Mucosa of gallbladder (tissue), 1 donor: ENCODE results near the gene GALNT14. TPM values are rescaled to one million over a fixed set of nuclear protein-coding genes. Genes with fewer than 3 reads are reported as not detected.
"Not testable (repeated sequence)": the region's sequence is repeated elsewhere in the genome, so short reads cannot be mapped to it uniquely, and the experiment has no call there.

ENCODE experiments used
- DNase-seq: peaks from one replicate; pipeline ENCODE4 v3.0.0-alpha.2; 2020; ENCODE audit warnings: low spot score
- total RNA-seq: library from RNA; stranded (reverse); gene quantifications from one replicate; pipeline ENCODE4 v1.2.1, GENCODE V29; 2021
- donor health status: DM: no; HTN: no; CAD: no.

Gene GALNT14, protein sequence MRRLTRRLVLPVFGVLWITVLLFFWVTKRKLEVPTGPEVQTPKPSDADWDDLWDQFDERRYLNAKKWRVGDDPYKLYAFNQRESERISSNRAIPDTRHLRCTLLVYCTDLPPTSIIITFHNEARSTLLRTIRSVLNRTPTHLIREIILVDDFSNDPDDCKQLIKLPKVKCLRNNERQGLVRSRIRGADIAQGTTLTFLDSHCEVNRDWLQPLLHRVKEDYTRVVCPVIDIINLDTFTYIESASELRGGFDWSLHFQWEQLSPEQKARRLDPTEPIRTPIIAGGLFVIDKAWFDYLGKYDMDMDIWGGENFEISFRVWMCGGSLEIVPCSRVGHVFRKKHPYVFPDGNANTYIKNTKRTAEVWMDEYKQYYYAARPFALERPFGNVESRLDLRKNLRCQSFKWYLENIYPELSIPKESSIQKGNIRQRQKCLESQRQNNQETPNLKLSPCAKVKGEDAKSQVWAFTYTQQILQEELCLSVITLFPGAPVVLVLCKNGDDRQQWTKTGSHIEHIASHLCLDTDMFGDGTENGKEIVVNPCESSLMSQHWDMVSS
- 7.6 TPM for total RNA-seq

DNA sequence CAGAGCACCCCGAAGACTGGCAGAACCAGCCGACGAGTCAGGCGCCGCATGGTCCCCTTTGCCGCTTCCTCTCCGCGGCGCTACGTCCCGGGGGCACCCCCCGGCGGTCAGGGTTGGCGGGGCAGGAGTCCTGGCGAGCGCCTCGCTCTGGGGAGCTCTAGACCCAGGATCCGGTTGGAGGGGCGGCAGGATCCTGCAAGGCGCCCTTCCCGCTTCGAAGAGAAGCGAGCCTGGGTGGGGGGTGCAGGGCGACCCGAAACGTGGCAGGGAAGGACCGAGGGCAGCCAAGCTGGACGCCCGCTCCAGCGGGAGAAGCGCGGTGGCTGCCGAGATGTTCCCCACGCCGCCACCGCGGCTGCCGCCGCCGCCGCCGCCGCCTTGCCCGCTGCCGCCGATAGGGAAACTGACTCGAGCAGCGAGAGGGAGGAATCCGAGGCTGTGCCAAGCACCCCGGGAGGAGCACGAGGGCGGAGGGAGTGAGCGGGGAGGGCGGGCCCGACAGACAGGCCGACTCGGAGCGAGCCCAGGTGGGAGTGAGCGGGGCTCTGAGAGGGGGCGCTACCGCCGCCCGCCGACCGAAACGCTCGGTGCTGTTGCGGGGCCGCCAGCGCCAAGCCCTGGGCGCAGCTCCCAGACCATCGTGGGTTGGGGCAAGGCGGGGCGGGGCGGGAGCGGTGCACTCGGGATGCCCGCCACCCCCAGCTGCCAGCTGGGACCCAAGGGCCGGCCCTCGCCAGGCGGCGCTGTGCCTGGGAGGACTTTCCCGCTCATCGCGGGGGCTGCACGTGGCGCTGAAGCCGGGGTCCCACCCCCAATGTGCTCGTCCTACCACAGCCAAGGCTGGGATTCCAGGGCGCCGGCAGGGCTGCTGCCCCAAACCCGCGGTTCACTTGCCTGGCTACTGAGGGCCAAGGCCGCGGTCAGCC, at the start of gene GALNT14:
GALNT14 (minus strand) TSS at position 404 of the 926 bp plus-strand sequence; CDS start at position 50, 354 bp downstream.
- peak; percentile 39 for DNase-seq

DNA sequence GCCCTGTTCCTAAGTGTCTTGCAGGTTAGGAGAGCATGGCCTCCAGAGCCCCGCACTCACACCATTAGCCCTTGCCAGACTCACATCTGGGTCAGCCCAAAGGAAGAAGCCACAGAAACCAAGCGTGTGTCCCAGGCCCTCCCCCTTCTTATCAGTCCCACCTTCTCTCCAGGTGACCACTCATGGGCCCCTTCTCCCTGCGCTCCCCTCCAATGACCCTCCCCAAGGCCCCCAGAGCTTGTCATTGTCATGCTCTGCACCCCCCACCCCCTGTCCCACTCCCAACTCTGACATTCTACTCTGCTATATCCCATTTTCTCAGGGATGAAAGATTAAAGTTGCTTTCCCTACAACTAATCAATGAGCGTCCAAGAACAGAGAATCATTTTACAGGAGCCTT, 48.9 kb upstream of the GALNT14 start:
- no peak for DNase-seq

DNA sequence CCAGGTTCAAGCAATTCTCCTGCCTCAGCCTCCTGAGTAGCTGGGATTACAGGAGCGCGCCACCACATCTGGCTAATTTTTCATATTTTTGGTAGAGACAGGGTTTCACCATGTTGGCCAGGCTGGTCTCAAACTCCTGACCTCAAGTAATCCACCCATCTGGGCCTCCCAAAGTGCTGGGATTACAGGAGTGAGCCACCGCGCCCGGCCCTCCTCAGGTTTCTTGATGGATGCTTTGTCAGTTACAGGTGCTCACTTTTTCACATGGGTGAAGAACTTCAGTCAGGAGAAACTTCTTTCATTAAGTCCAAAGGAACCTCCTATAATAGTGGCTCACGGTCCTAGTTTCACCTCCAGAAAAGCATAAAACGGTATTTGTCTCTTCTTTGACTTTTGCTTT, 45.7 kb upstream of the GALNT14 start:
- not testable (repeated sequence) for DNase-seq

DNA sequence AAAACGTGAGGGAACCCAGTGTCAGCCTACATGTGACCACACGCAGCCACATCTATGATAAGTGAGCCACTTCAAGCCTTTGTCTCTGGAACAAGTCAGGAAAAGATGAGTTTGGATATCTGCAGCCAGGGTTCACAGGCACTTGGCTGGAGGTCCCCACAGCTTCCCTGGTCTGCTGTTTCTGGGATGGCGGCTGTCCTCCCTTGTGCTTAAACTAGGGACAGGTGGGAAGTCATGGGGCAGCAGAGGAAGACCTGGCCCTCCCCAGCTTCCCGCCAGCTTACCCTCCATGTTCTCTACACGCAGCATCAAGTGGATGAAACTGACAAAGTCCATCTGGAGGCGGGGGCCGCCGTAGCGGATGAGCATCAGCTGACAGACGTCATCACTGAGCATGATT, 38.5 kb upstream of the GALNT14 start:
- DNase-seq = no peak

DNA sequence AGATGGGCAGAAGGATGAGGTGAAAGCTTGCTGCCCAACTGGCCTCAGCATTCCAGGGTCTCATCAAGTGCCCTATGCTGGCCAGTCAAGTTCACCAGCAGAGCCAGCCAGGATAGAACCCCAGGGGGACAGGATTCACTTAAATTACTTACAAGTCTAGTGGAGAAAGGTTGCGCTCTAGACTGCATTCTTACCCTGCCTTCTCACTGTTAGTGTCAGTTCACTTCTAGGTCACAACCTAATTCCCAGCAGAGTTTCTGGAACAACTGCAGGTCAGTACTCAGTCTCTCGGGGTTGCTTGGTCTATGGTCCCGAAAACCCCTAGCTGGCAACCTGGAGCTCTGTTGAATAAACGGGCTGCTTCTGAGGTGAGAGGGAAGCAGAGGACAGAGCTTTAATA, 32.9 kb upstream of the GALNT14 start:
- no peak for DNase-seq

DNA sequence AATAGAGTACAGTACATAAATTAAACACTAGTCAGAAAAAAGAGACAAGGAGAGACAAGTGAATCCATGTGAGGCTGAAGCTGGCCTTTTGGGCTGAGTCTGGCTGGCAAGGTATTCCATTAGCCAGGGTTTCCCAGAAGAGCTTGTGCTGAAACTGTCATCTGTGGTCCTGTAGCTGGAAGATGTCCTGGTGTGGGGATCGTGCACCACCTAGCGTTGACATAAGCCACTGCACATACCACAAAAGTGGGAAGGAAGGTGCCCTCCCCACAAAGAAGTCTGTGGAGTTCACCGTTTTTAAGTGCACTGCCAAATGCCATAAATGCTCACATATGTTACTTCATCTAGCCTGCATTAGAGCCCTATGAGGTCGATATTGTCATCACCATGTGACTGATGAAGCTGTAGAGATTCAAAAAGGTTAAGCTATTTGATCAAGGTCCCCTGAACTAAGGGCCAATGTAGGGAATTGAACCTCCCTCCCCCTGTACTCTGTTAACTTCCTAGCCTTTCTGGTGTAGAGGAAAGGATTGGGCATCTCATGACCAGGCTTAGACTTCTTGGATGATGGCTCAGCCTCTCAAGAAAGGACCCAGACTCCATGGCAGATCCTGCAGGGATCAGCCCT, 31.9 kb upstream of the GALNT14 start:
- peak; percentile 60 for DNase-seq

DNA sequence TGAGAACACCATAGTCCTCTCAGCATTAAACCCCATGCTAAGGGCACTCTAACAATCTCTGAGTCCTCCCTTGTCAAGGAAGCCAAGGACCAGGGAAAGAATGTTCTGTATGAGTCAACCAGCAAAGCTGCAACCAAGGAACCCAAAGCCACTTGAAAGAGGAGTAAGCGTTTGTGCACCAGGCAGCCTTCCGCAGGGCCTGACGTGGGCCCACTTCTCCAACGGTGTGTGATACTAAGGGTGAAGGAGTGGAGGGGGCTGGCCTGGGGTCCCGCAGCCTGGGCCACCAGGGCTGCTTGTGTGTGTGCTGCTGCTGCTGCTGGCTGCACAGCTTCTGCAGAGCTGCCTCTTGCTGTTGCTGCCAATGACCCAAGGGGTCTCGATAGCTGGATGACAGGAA, 30.1 kb upstream of the GALNT14 start:
- no peak for DNase-seq

DNA sequence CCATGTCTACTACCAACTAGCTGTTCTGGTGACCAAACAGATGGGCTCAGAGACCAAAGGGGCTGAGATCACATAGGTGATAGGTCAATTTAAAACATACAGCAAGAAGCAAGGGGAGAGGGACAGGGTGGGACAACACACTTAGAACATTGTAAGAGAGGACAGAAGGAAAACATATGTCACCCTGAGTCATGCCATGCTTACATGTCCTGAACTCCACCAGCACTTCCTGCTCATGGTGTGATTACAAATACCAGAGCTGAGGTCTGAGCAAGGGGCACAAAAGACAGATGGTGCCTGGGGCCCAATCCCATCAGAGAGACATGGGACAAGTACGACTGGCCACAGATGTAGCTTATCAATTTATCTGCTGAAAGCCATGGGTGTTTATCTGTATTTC, 28.7 kb upstream of the GALNT14 start:
- no peak for DNase-seq

DNA sequence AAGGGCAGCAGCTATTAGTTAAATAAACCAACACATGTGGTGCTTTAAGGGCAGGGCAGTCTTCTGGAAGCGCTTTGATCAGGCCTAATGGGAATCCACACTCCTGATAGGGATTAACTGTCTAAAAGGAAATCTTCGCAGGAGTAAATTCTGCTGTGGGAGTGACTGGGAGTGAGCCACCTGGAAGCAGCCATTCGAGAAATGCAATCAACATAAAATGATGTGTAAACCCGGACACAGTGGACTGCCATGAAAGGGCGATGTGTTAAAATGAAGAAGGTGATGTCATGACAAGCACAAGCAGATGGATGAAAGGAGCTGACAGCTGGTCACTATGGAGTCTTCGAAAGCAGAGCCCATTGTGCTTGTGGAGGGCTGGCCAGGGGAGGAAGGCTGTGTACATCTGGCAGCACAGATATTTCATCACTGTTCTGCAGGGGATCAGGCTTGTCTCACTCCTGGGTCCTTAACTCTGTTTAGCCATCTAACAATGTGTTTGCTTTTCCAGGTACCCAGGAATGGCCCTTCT, 24.8 kb upstream of the GALNT14 start:
- no peak for DNase-seq

DNA sequence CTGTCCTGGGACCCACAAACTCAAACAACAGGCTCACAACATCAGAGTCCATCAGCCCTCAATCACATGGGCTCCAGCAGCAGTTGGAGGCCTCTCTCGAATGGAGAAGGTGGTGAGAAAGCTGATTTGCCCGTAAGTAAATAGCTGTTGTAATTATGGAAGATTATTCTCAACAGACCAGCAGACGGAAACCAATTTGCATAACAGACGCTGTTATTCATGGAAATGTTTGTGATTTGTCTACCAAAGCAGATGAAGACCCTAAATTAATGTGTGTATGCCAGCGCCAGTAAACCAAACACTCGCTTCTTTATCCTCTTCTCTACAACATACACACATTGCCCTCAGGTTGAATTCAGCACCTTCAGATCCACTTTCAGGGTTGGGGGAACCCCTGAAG, 23.4 kb upstream of the GALNT14 start:
- no peak for DNase-seq

DNA sequence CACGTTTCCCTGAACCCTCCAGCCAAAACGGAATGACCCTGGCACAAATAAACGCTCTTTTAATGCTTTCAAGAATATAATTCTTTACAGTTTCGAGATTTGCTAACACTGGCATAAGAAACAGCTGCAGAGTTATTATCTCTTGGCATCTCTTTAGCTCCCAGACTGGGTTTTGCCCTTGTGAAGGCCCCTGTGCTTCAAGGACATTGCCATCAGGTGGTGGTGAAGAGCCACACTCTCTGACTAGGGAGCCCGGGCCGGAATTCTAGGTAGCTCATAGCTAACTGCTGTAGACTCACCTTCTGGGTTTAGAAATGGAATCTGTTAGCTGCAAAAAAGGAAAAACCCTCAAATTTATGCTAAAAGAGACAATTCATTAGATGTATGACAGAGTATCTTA, 13.3 kb upstream of the GALNT14 start:
- DNase-seq = no peak

DNA sequence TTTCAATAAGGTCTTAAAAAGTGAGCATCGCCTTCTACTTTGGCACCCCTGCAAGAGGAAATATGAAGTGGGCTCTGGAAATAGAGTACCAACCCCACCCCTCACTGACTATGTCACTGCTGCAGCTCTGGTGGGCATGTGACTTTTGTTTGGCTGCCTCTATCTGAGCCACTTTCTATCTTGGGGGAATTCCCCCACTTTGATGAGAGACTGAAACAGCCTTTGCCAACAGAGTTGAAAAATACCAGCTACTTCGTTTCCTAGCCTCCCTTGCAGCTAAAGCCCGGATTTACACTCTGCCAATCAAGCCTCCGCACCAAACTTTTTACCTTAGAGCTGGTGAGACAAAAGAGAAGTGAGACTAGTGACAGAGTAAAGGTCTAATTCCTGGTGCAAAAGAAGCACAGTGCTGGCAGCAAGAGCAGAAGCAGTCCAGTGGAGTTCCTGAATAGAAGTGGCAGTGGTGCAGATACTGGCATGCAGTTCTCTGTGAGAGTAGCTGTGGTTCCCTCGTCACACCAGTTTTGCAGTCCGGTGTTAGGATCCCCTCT, 12.0 kb upstream of the GALNT14 start:
- DNase-seq = no peak

DNA sequence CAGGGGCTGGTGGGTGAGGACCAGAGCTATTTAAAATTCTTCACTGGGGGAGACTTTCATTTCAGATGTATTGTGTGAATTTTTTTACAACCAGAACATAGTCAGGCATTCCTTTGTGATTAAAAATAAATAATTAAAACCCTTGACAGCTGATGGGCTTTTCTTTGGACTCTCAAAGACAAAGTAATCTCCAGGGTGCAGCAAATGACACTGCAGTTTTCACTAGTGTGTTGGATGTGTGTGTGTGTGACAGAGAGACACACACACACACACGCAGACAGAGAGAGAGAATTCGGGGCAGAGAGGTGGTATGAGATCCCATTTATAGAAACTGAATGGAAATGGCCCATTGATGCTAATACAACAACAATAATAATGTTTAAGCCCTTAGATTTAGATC, 10.3 kb upstream of the GALNT14 start:
- DNase-seq = no peak

DNA sequence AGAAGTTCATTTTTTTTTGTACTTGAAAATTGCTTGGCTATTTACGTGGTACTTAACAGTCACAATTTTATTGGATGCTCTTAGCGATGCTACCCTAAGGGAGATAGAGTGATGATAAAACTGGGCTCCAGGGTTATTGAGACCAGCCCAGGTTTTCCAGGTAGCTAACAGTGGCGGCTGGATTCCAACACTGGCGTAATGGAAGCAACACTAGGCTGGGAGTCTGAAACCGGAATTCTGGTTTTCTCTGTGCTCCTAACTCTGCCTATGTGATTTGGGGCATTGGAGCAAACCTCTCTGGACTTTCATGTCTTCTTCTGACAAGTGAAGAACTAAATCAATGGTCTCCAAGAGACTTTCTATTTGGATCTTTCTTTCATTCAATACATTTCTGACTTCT, 9.4 kb upstream of the GALNT14 start:
- no peak for DNase-seq

DNA sequence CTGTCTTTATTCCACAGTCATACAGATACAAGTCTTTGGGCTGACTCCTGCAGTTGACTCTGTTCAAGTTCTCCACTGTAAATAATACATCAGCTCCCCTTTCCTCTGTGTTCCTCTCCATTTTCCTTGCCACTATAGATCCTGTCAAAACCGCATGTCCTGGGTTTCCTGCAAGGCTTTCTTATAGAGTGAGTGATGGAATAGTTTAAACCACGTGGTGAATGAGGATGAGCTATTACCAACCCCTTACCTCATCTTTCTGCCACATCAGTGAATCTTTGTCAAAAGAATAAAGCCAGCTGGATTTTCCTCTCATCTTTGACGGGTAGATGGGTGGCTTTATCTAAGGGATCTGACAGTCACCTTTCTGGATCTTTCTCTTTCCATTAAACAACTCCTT, 3.9 kb upstream of the GALNT14 start:
- no peak for DNase-seq

DNA sequence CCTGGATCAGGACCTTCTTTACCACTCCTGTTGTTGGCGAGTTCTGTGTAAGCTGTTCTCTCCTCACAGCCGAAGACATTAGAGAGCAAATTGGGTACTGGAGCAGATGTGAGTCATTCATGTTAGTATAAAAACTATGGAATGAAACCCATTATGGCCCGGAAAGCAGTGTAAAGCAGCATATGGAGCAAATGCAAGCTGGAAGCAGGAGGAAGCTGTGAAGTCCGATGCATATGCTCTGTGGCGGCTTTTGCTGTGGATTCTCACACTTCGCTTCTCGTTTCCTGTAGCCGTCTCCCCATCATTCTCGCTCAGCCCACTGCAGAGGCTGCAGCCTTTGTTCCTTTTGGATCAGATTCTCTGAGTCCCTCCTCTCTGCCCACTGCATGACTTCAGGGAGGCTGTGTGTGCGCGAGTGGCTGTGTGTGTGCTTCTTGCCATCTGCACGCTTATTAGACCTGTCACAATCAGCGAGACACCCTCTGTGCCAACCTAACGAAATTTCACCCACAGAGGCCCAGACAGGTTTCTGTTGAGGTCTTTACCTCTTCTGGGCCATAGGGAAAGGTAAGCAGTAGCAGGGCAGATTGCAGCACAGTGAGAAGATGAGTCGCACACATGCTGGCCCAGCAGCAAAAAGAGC, 3.3 kb upstream of the GALNT14 start:
- no peak for DNase-seq

DNA sequence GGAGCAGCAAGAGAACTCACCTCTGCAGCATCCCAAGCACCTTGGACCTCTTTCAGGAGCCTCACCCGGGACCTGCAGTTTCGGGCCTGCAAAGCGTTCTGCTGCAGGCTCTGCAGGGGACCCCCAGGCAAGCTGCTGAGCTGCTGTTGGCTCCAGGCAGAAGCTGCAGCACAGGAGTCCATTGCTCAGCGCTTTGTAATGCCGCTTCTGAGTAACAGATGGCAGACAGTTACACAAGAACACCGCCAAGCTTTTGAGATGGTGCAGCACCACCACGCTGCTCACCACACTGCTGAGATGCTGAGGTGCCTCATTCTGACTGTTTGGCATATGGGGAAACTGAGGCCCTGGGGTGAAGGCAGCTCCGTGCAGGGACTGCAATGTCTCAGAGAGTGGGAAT, 1.9 kb upstream of the GALNT14 start:
- DNase-seq = no peak

DNA sequence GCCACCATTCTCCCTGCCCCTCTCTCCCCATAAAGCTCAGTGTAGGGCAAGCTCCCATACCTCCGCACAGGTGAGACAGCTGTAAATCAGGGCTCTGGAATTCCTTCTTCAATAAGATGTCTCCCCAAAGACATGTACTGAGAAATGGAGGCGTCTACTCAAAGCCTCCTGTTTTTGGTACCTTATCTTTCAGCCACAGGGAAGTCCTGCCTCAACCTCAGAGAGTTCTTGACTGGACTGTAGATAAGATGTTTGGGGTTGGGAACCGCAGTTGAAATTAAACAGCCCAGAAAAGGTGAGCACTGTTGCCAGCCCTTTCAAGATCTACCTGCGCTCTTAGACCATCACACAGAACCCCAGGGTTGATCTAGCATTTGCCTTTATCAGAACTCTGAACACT, 1.4 kb upstream of the GALNT14 start:
- DNase-seq = no peak

DNA sequence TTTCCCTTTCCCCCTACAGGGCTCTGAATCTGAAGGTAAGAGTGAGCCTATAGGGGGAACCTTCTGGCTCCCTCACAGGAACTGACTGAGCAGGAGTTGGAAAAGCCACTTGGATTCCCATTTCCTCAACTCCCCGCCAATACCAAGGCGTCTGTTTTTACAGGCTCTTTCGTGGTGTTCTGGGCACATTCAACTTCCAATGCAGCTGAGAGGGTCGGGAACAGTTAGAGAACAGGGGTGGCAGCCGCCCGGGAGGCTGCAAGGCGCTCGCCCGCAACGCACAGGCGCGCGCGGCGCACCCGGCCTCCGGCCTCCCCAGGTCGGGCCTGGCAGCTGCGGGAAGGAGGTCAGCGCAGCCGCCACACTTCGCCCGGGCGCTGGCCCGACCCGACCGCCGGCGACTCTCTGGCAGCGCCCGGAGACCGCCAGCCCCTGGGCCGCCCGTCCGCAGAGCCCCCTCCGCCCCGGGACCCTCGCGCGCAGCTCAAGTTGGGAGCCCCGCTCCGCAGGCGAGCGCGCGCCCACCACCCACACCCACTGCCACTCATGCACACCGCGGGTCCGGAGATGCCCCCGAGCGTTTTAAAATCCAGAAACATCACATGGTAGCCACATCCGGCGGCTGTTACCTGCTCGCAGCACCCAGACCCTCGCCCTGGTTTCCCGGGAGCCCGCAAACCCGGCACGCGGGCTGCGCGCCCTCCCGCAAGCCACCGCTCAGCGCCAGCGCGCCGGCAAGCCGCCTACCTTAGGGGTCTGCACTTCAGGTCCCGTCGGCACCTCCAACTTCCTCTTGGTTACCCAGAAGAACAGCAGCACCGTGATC, 816 bp downstream of the GALNT14 start:
- DNase-seq = no peak

DNA sequence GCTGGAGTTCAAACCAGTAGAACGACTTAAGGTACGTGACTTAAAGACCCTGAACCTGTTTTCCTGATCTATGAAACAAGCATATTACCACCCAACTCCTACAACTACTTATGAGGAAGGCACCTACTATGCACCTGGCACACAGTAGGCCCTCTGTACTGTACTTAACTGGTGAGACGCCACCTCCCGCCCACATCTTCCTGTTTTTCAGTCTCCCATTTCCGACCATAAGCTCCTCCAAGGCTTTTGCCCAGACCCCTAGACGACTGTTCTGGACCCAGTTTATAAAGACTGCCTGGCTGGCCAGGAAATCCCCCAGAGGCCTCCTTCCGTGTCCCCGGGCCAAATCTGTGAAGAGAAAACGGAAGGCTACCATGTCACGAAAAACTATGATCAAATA, 1.5 kb downstream of the GALNT14 start:
- no peak for DNase-seq
